Stomach (tissue), 9 donors: ENCODE results near the gene UBA1. TPM values are rescaled to one million over a fixed set of nuclear protein-coding genes. Genes with fewer than 3 reads are reported as not detected.

ENCODE experiments used
- DNase-seq, 2 donors: peaks; one replicate each; pipeline versions ENCODE4 v3.0.0 to v3.0.0-alpha.2; 2013 to 2019
- H3K27ac ChIP-seq, 5 donors: fragments of 200-600 bp in 4 of 5; sonication (generic) in 4 of 5; one replicate each; pipeline ENCODE4 v1.5.1; 2013 to 2019; ENCODE audit warnings: mild to moderate bottlenecking in 1 of 5, moderate library complexity in 1 of 5
- H3K27me3 ChIP-seq, 3 donors: fragments of 200-600 bp; sonication (generic); one replicate each; pipeline ENCODE4 v1.5.1; 2017 to 2019; ENCODE audit warnings: mixed run types in 1 of 3
- H3K36me3 ChIP-seq, 4 donors: fragments of 200-600 bp; sonication (generic); 1 replicate in 3 of 4; 2 replicates in 1 of 4; pipeline ENCODE4 v1.5.1; 2016 to 2019
- H3K4me1 ChIP-seq, 4 donors: fragments of 200-600 bp; sonication (generic); one replicate each; pipeline ENCODE4 v1.5.1; 2016 to 2019
- H3K4me3 ChIP-seq, 4 donors: fragments of 200-600 bp; sonication (generic) in 3 of 4; one replicate each; pipeline ENCODE4 v1.5.1; 2016 to 2019; ENCODE audit warnings: mild to moderate bottlenecking in 1 of 4
- H3K9me3 ChIP-seq, 4 donors: fragments of 200-600 bp; sonication (generic); one replicate each; pipeline ENCODE4 v1.5.1; 2016 to 2019
- CTCF ChIP-seq, 7 experiments: fragments of 450-650 bp in 4 of 7; fragments of 200-600 bp in 3 of 7; sonication (generic) in 3 of 7; IDR thresholded peaks; one replicate each; pipeline ENCODE4 v1.5.1; 2016 to 2019; ENCODE audit warnings: antibody characterized with exemption in 7 of 7, control low read depth in 2 of 7, mild to moderate bottlenecking in 1 of 7
- EP300 ChIP-seq: sonication (generic); formaldehyde crosslinking; IDR thresholded peaks from one replicate; pipeline ENCODE4 v1.6.1; 2017; ENCODE audit warnings: antibody characterized with exemption
- POLR2A ChIP-seq, 4 donors: fragments of 450-650 bp; IDR thresholded peaks; one replicate each; pipeline ENCODE4 v1.6.1; 2016; ENCODE audit warnings: antibody characterized with exemption in 4 of 4, control low read depth in 2 of 4, mild to moderate bottlenecking in 1 of 4, moderate library complexity in 1 of 4
- POLR2AphosphoS5 ChIP-seq, 3 donors: sonication (generic); formaldehyde crosslinking; IDR thresholded peaks; one replicate each; pipeline ENCODE4 v1.6.1; 2016; ENCODE audit warnings: antibody characterized with exemption in 3 of 3
- WGBS, 5 donors: extraction: QIAGEN DNeasy Blood & Tissue Kit in 3 of 5; methylation state at CpG; one replicate each; pipeline versions ENCODE4 v1.1.5 to v1.1.7; 2013 to 2018; 5-methylcytosine and 5-hydroxymethylcytosine counted together
- intact Hi-C: fragments of 100-400 bp; cut with DNase I; formaldehyde crosslinking; loops from one replicate; pipeline ENCODE4 v1.15.1; 2023; ENCODE audit warnings: low total_unique reads
- polyA plus RNA-seq, 3 donors: library from polyadenylated mRNA; stranded (reverse); fragments of 200-250 nt; gene quantifications; one replicate each; pipeline ENCODE4 v1.2.3, GENCODE V29; 2013
- total RNA-seq, 5 donors: library from RNA; depleted of rRNA; stranded (reverse); fragments of >200 nt; gene quantifications; one replicate each; pipeline versions ENCODE4 v1.1.0 to v1.2.3, GENCODE V29; 2014 to 2016
- donor health status: healthy with polysubstance abuse.
- donor health status: Bipolar disorder and iron deficiency.
- donor health status: healthy.

UBA1 gene
- total and polyA plus RNA-seq, 8 donors = 59.3 to 278 (median 86.9) TPM

- 54 to 85% (median 68%) methylated on average over 3 of the region's 3 CpGs for WGBS, 5 donors
- Histone ChIP-seq H3K9me3 (no peaks in the 10 kb centered on the region), H3K27ac (no peak overlapping the region), H3K27me3 (no peaks in the 10 kb centered on the region), H3K36me3 (peaks cover 36 to 100% (median 100%) of the 10 kb centered on the region in 4 donors), H3K4me3 (no peak overlapping the region), H3K4me1 (no peaks in the 10 kb centered on the region)
- intact Hi-C loops = no loop called here
- TF ChIP-seq POLR2AphosphoS5 (IDR thresholded peaks at IDR 0.05) (no peak), EP300 (no peak), CTCF (IDR thresholded peaks at IDR 0.05) (no peak), POLR2A (IDR thresholded peaks at IDR 0.05) (no peak)
- no peak for DNase-seq
These were observed 12.7 kb downstream of the UBA1 start for GRCh38 chrX:47206316-47206715.

- TF ChIP-seq POLR2AphosphoS5 (IDR thresholded peaks at IDR 0.05) (no peak), CTCF (IDR thresholded peaks at IDR 0.05) (no peak), EP300 (no peak), POLR2A (IDR thresholded peaks at IDR 0.05) (no peak)
- Histone ChIP-seq H3K4me3 (no peak overlapping the region), H3K36me3 (peaks cover 34 to 100% (median 100%) of the 10 kb centered on the region in 4 donors), H3K4me1 (no peaks in the 10 kb centered on the region), H3K27me3 (no peaks in the 10 kb centered on the region), H3K27ac (no peak overlapping the region), H3K9me3 (no peaks in the 10 kb centered on the region)
- DNase-seq = no peak
- 85 to 91% (median 87%) methylated on average over 11 to 12 of the region's 12 CpGs for WGBS, 5 donors
- intact Hi-C loops = no loop called here
These were observed 14.5 kb downstream of the UBA1 start for GRCh38 chrX:47208108-47208507.

GRCh38 chrX:47209508-47210238 is 16.0 kb downstream of the UBA1 start:
- Histone ChIP-seq H3K36me3 (peaks cover 33 to 100% (median 100%) of the 10 kb centered on the region in 4 donors), H3K9me3 (no peaks in the 10 kb centered on the region), H3K4me1 (no peaks in the 10 kb centered on the region), H3K27ac (no peak overlapping the region), H3K4me3 (no peak overlapping the region), H3K27me3 (no peaks in the 10 kb centered on the region)
- no peak for TF ChIP-seq POLR2A (IDR thresholded peaks at IDR 0.05)
- no peak for TF ChIP-seq POLR2AphosphoS5 (IDR thresholded peaks at IDR 0.05)
- TF ChIP-seq CTCF (IDR thresholded peaks at IDR 0.05) = no peak
- TF ChIP-seq EP300 = no peak
- DNase-seq = no peak
- intact Hi-C loops = no loop called here
- 90 to 96% (median 94%) methylated on average over 11 to 16 of the region's 16 CpGs for WGBS, 5 donors

GRCh38 chrX:47210661-47211425 is 17.2 kb downstream of the UBA1 start:
- Histone ChIP-seq H3K4me1 (no peaks in the 10 kb centered on the region), H3K27ac (no peak overlapping the region), H3K27me3 (no peaks in the 10 kb centered on the region), H3K36me3 (peaks cover 42 to 100% (median 100%) of the 10 kb centered on the region in 4 donors), H3K9me3 (no peaks in the 10 kb centered on the region), H3K4me3 (no peak overlapping the region)
- 86 to 92% (median 91%) methylated on average over 11 to 15 of the region's 15 CpGs for WGBS, 5 donors
- TF ChIP-seq POLR2AphosphoS5 (IDR thresholded peaks at IDR 0.05) (no peak), POLR2A (IDR thresholded peaks at IDR 0.05) (no peak), CTCF (IDR thresholded peaks at IDR 0.05) (no peak), EP300 (no peak)
- intact Hi-C loops = no loop called here
- DNase-seq = no peak
